ENCODE data around the gene IL1RAP. TPM values are rescaled to one million over a fixed set of nuclear protein-coding genes. Genes with fewer than 3 reads are reported as not detected.
"Not testable (repeated sequence)": the region's sequence is repeated elsewhere in the genome, so short reads cannot be mapped to it uniquely, and the experiment has no call there.

Gene IL1RAP
- total RNA-seq, 1 donor from 2014 or later, result 27.8 TPM

GRCh38 chr3:190673148-190673547, 159.3 kb downstream of the IL1RAP start:
- Mint-ChIP-seq H3K4me3 (no peak overlapping the region), H3K27me3 (peaks cover 5% of the 10 kb centered on the region), H3K9me3 (peaks cover 2% of the 10 kb centered on the region), H3K4me1 (peaks cover 1% of the 10 kb centered on the region), H3K36me3 (ENCODE audit: low read depth) (no peaks in the 10 kb centered on the region), H3K27ac (no peak overlapping the region)
- no peak for DNase-seq
- intact Hi-C loops (cut with micrococcal nuclease), result no loop called here

- H3K27me3 Mint-ChIP-seq, result peaks cover 6% of the 10 kb centered on the region
- no peaks in the 10 kb centered on the region for H3K36me3 Mint-ChIP-seq (ENCODE audit: low read depth)
- DNase-seq, result no peak
- H3K4me3 Mint-ChIP-seq, result no peak overlapping the region
- H3K9me3 Mint-ChIP-seq, result peaks cover 4% of the 10 kb centered on the region
- H3K4me1 Mint-ChIP-seq, result peaks cover 1% of the 10 kb centered on the region
- intact Hi-C loops (cut with micrococcal nuclease), result no loop called here
- no peak overlapping the region for H3K27ac Mint-ChIP-seq
Measured at GRCh38 chr3:190676481-190676880, 162.6 kb downstream of the IL1RAP start.

GRCh38 chr3:190677001-190677400, 163.1 kb downstream of the IL1RAP start:
- no peak for DNase-seq
- Mint-ChIP-seq H3K27ac (no peak overlapping the region), H3K27me3 (peaks cover 11% of the 10 kb centered on the region), H3K36me3 (ENCODE audit: low read depth) (no peaks in the 10 kb centered on the region), H3K4me3 (no peak overlapping the region), H3K4me1 (peaks cover 1% of the 10 kb centered on the region), H3K9me3 (peaks cover 4% of the 10 kb centered on the region)
- intact Hi-C loops (cut with micrococcal nuclease), result no loop called here

DNA sequence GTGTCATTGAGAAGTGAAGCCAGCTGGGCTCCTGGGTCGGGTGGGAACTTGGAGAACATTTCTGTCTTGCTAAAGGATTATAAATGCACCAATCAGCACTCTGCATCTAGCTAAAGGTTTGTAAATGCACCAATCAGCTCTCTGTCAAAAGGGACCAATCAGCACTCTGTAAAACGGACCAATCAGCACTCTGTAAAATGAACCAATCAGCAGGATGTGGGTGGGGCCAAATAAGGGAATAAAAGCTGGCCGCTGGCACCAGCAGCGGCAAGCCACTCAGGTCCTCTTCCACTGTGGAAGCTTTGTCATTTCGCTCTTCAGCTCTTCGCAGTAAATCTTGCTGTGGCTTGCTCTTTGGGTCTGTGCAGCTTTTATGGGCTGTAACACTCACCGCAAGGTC, 164.0 kb downstream of the IL1RAP start:
- DNase-seq; intact Hi-C loops (cut with micrococcal nuclease); H3K4me1 Mint-ChIP-seq; H3K36me3 Mint-ChIP-seq (ENCODE audit: low read depth); H3K4me3 Mint-ChIP-seq; H3K27ac Mint-ChIP-seq; H3K9me3 Mint-ChIP-seq: not testable (repeated sequence)
- H3K27me3 Mint-ChIP-seq, result peaks cover 11% of the 10 kb centered on the region

DNA sequence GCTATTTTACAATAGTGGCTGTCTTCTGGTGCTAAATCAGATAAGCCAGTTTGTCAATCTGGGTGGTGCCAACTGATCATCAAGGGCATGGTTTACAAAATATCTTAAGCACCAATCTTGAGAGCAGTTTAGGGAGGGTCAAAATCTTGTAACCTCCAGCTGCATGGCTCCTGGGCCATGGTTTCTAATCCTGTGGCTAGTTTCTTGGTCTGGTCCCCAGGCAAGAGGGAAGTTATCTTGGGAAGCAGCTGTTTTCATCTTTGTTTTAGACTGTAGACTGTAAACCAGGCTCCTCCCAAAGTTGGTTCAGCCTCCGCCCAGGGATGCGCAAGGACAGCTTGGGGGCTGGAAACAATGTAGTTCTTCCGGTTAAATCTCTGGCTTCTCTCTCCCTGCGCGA, 166.8 kb downstream of the IL1RAP start:
- Mint-ChIP-seq H3K27me3 (peaks cover 14% of the 10 kb centered on the region), H3K9me3 (peaks cover 4% of the 10 kb centered on the region), H3K36me3 (ENCODE audit: low read depth) (no peaks in the 10 kb centered on the region), H3K4me1 (no peaks in the 10 kb centered on the region), H3K4me3 (no peak overlapping the region), H3K27ac (no peak overlapping the region)
- intact Hi-C loops (cut with micrococcal nuclease), result no loop called here
- DNase-seq, result no peak

GRCh38 chr3:190684776-190685175, 170.9 kb downstream of the IL1RAP start:
- no peak for DNase-seq
- Mint-ChIP-seq H3K27me3 (peaks cover 26% of the 10 kb centered on the region), H3K27ac (no peak overlapping the region), H3K4me1 (no peaks in the 10 kb centered on the region), H3K4me3 (no peak overlapping the region), H3K36me3 (ENCODE audit: low read depth) (no peaks in the 10 kb centered on the region), H3K9me3 (no peaks in the 10 kb centered on the region)
- intact Hi-C loops (cut with micrococcal nuclease), result no loop called here

DNA sequence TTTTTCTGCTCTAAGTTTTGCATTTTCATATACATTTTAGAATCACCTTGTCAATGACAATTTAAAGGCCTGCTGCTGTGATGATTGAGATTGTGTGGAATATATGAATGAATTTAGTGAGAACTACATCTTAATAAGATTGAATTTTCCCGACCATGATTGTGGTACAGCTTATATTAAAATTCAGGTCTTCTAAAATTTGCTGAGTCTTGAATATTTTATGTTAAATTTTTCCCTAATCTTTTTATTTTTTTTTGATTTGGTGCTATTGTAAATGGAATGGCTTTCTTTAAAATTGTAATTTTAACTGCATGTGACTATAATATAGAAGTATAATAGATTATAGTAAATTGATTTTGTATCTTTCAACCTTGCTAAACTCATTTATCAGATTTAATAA, 172.1 kb downstream of the IL1RAP start:
- Mint-ChIP-seq H3K27me3 (peaks cover 27% of the 10 kb centered on the region), H3K27ac (no peak overlapping the region), H3K36me3 (ENCODE audit: low read depth) (no peaks in the 10 kb centered on the region), H3K4me3 (no peak overlapping the region), H3K9me3 (no peaks in the 10 kb centered on the region), H3K4me1 (no peaks in the 10 kb centered on the region)
- no peak for DNase-seq
- intact Hi-C loops (cut with micrococcal nuclease), result no loop called here

DNA sequence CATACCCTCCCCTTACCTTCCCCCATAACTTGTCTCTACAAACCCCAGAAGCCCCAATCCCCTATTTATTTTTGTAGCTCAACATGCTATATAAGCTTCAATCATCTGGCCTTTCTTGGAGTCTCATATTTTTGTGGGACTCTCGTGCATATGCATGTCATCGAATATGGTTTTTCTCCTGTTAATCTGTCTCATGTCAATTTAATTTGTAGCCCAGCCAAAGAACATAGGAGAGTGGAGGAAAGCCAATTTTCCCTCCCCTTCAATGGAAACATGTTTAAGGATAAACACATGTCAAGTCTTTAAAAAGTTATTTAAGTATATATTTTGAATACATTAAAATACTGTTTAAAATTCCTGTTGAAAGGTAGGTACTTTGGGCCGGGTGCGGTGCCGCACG, 176.4 kb downstream of the IL1RAP start:
- no peaks in the 10 kb centered on the region for H3K36me3 Mint-ChIP-seq (ENCODE audit: low read depth)
- no peak overlapping the region for H3K27ac Mint-ChIP-seq
- peaks cover 17% of the 10 kb centered on the region for H3K27me3 Mint-ChIP-seq
- DNase-seq, result no peak
- H3K4me1 Mint-ChIP-seq, result peaks cover 5% of the 10 kb centered on the region
- no peaks in the 10 kb centered on the region for H3K9me3 Mint-ChIP-seq
- H3K4me3 Mint-ChIP-seq, result no peak overlapping the region
- intact Hi-C loops (cut with micrococcal nuclease), result loop anchor here (10.0 kb wide), 1 partner anchor 725 kb away; no protein-coding TSS in a partner anchor

DNA sequence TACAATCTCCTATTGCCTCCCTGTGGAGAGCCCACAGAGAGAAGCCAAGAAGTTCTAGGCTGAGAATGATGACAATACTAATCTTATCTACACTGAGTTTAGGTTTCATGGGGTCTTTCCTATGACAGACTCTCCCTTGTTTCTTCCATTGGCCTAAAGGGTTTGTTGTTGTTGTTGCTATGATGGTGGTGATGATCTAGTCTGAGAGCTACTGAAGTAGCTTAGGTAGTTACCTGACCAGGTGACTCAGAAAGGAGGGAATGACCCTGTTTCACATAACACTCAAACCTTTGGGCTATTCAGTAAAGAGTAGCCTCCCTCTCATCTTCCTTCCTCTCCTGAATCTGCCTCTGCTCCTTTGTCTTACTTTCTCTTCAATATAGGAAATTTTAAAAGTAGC, 178.4 kb downstream of the IL1RAP start:
- no peak overlapping the region for H3K4me3 Mint-ChIP-seq
- H3K9me3 Mint-ChIP-seq, result no peaks in the 10 kb centered on the region
- no peak for DNase-seq
- H3K4me1 Mint-ChIP-seq, result peaks cover 11% of the 10 kb centered on the region
- H3K36me3 Mint-ChIP-seq (ENCODE audit: low read depth), result no peaks in the 10 kb centered on the region
- intact Hi-C loops (cut with micrococcal nuclease), result loop anchor here (10.0 kb wide), 1 partner anchor 727 kb away; no protein-coding TSS in a partner anchor
- H3K27me3 Mint-ChIP-seq, result peaks cover 12% of the 10 kb centered on the region
- H3K27ac Mint-ChIP-seq, result no peak overlapping the region

DNA sequence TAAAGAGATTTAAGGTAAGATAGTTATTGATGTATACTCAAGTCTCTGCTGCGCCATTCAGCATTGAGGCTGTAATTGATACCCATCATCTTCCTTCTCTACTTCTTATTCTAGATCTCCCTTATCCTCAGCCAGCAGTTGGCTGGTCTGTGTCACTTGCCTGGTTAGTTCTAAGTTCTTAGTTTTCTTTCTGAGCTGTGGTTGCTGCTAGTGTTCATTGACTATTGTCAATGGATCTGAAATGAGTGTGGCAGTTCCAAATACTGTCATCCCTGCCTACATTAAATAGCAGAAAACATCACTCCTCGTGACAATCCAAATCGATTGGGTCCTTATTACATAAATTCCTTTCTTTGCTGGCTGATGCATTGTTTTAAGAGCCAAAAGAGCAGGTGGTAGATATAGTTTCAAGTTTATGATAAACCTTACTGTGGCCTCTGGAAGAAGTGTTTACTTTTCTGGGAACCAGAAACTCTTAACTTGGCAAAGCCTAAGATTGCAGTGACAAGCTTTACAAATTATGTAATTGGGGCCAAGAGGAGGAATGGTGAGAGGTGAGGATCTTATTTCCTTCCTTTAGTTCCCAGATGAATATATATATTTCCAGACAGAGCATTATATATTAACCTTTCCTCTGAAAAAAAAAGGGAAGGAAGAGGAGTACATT, 180.6 kb downstream of the IL1RAP start:
- Mint-ChIP-seq H3K9me3 (no peaks in the 10 kb centered on the region), H3K27me3 (peaks cover 8% of the 10 kb centered on the region), H3K4me1 (peaks cover 11% of the 10 kb centered on the region), H3K27ac (no peak overlapping the region), H3K4me3 (no peak overlapping the region), H3K36me3 (ENCODE audit: low read depth) (no peaks in the 10 kb centered on the region)
- intact Hi-C loops (cut with micrococcal nuclease), result loop anchor here (1.0 to 10.0 kb wide), 5 partner anchors 127 to 730 kb away; no protein-coding TSS in a partner anchor
- DNase-seq, result no peak

DNA sequence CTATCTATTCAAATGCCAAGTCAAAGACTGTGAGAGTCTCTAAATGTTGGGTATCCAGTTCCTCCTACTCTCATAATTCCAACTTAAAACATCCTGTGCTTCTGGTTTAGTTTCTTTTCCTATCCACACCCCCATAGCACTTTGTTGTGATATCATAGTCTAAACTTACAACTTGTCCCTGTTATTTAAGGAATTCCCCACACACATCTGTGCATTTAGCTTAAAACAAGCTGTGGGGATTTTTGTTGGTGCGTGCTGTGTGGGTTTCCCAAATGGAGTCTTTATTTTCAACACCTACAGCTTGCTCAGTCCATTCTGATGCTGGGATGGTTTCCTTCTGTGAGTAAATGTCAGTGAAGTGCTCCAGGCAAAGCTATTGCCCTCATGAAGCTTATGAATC, 181.3 kb downstream of the IL1RAP start:
- intact Hi-C loops (cut with micrococcal nuclease), result loop anchor here (1.0 to 10.0 kb wide), 5 partner anchors 128 to 730 kb away; no protein-coding TSS in a partner anchor
- no peaks in the 10 kb centered on the region for H3K36me3 Mint-ChIP-seq (ENCODE audit: low read depth)

GRCh38 chr3:190695994-190696393, 182.1 kb downstream of the IL1RAP start:
- Mint-ChIP-seq H3K36me3 (ENCODE audit: low read depth) (no peaks in the 10 kb centered on the region), H3K4me1 (peaks cover 11% of the 10 kb centered on the region), H3K9me3 (no peaks in the 10 kb centered on the region), H3K4me3 (no peak overlapping the region), H3K27me3 (peaks cover 13% of the 10 kb centered on the region), H3K27ac (no peak overlapping the region)
- intact Hi-C loops (cut with micrococcal nuclease), result loop anchor here (1.0 to 10.0 kb wide), 7 partner anchors 79 to 731 kb away; no protein-coding TSS in a partner anchor
- no peak for DNase-seq

More for the DNA sequence above, 181.3 kb downstream of the IL1RAP start:
- H3K27me3 Mint-ChIP-seq, result peaks cover 11% of the 10 kb centered on the region
- H3K27ac Mint-ChIP-seq, result no peak overlapping the region
- H3K4me1 Mint-ChIP-seq, result peaks cover 11% of the 10 kb centered on the region
- no peak for DNase-seq
- H3K4me3 Mint-ChIP-seq, result no peak overlapping the region
- H3K9me3 Mint-ChIP-seq, result no peaks in the 10 kb centered on the region

GRCh38 chr3:190696777-190697501, 183.1 kb downstream of the IL1RAP start:
- Mint-ChIP-seq H3K27ac (no peak overlapping the region), H3K27me3 (peaks cover 16% of the 10 kb centered on the region), H3K4me3 (no peak overlapping the region), H3K36me3 (ENCODE audit: low read depth) (no peaks in the 10 kb centered on the region), H3K9me3 (no peaks in the 10 kb centered on the region), H3K4me1 (peaks cover 11% of the 10 kb centered on the region)
- peak; percentile 63 for DNase-seq
- intact Hi-C loops (cut with micrococcal nuclease), result loop anchor here (1.0 to 10.0 kb wide), 7 partner anchors 80 to 732 kb away; no protein-coding TSS in a partner anchor

- DNase-seq, result no peak
- peaks cover 21% of the 10 kb centered on the region for H3K27me3 Mint-ChIP-seq
- no peak overlapping the region for H3K4me3 Mint-ChIP-seq
- H3K36me3 Mint-ChIP-seq (ENCODE audit: low read depth), result no peaks in the 10 kb centered on the region
- no peak overlapping the region for H3K27ac Mint-ChIP-seq
- H3K4me1 Mint-ChIP-seq, result peaks cover 11% of the 10 kb centered on the region
- intact Hi-C loops (cut with micrococcal nuclease), result loop anchor here (1.0 to 10.0 kb wide), 7 partner anchors 81 to 733 kb away; no protein-coding TSS in a partner anchor
- H3K9me3 Mint-ChIP-seq, result no peaks in the 10 kb centered on the region
Measured at GRCh38 chr3:190697502-190697830, 183.6 kb downstream of the IL1RAP start.

Measured in activated CD4-positive, alpha-beta T cell treated with anti-CD3 and anti-CD28 coated beads, Interleukin-2, amount 10 ng/mL, durations not matched to agents 24 days and 14 days (primary cell).